ENCODE measurements around the gene SIRT6.
"Not testable (repeated sequence)": the region's sequence is repeated elsewhere in the genome, so short reads cannot be mapped to it uniquely, and the experiment has no call there.

Gene SIRT6

GRCh38 chr19:4182084-4182810, at the start of gene SIRT6, which contains the start of gene ANKRD24:
SIRT6 (minus strand) TSS chr19:4182563; CDS start chr19:4182539, 24 bp downstream.
ANKRD24 (plus strand) TSS chr19:4182689; CDS start chr19:4186426, 3,737 bp downstream.
- peak; percentile 92 for DNase-seq (ENCODE audit: low read depth, low spot score)

GRCh38 chr19:4232139-4232538, 49.8 kb upstream of the SIRT6 start:
- DNase-seq (ENCODE audit: low read depth, low spot score) = not testable (repeated sequence)

GRCh38 chr19:4231521-4231920, 49.2 kb upstream of the SIRT6 start:
- DNase-seq (ENCODE audit: low read depth, low spot score) = not testable (repeated sequence)

GRCh38 chr19:4230237-4230636, 47.9 kb upstream of the SIRT6 start:
- not testable (repeated sequence) for DNase-seq (ENCODE audit: low read depth, low spot score)

- no peak for DNase-seq (ENCODE audit: low read depth, low spot score)
These were observed 47.0 kb upstream of the SIRT6 start, which contains the start of gene EBI3 for GRCh38 chr19:4229179-4229931. EBI3 (plus strand) TSS chr19:4229523; CDS start chr19:4229551, 28 bp downstream.

- no peak for DNase-seq (ENCODE audit: low read depth, low spot score)
These were observed 46.4 kb upstream of the SIRT6 start for GRCh38 chr19:4228765-4229178.

GRCh38 chr19:4227771-4228170, 45.4 kb upstream of the SIRT6 start:
- no peak for DNase-seq (ENCODE audit: low read depth, low spot score)

GRCh38 chr19:4225885-4226284, 43.5 kb upstream of the SIRT6 start:
- no peak for DNase-seq (ENCODE audit: low read depth, low spot score)

GRCh38 chr19:4224470-4224869, 42.1 kb upstream of the SIRT6 start:
- no peak for DNase-seq (ENCODE audit: low read depth, low spot score)

GRCh38 chr19:4220188-4220587, 37.8 kb upstream of the SIRT6 start:
- no peak for DNase-seq (ENCODE audit: low read depth, low spot score)

GRCh38 chr19:4218523-4218922, 36.2 kb upstream of the SIRT6 start:
- not testable (repeated sequence) for DNase-seq (ENCODE audit: low read depth, low spot score)

GRCh38 chr19:4217429-4218264, 35.3 kb upstream of the SIRT6 start:
- DNase-seq (ENCODE audit: low read depth, low spot score) = no peak

- DNase-seq (ENCODE audit: low read depth, low spot score) = no peak
These were observed 34.5 kb upstream of the SIRT6 start for GRCh38 chr19:4216846-4217245.

GRCh38 chr19:4215807-4216206, 33.4 kb upstream of the SIRT6 start:
- no peak for DNase-seq (ENCODE audit: low read depth, low spot score)

- DNase-seq (ENCODE audit: low read depth, low spot score) = no peak
These were observed 30.8 kb upstream of the SIRT6 start for GRCh38 chr19:4213116-4213515.

GRCh38 chr19:4210166-4210731, 27.9 kb upstream of the SIRT6 start:
- no peak for DNase-seq (ENCODE audit: low read depth, low spot score)

- no peak for DNase-seq (ENCODE audit: low read depth, low spot score)
These were observed 26.2 kb upstream of the SIRT6 start for GRCh38 chr19:4208385-4209094.

- DNase-seq (ENCODE audit: low read depth, low spot score) = no peak
These were observed 24.6 kb upstream of the SIRT6 start for GRCh38 chr19:4206818-4207484.

GRCh38 chr19:4201798-4202197, 19.4 kb upstream of the SIRT6 start:
- no peak for DNase-seq (ENCODE audit: low read depth, low spot score)

GRCh38 chr19:4200940-4201542, 18.7 kb upstream of the SIRT6 start:
- no peak for DNase-seq (ENCODE audit: low read depth, low spot score)
